GM19043 (cell line): ENCODE results near the gene SPOCK1.
A peak's percentile ranks its signal among the peaks of the same experiment; 100 is the strongest.
"Not testable (repeated sequence)": the region's sequence is repeated elsewhere in the genome, so short reads cannot be mapped to it uniquely, and the experiment has no call there.

Experiments used
- ATAC-seq: cut with Tn5 transposase; IDR thresholded peaks from one replicate; pipeline ENCODE4 v1.9.1; 2021; ENCODE audit warnings: low read depth; ENCODE audit not compliant: unreplicated experiment

Gene SPOCK1

DNA sequence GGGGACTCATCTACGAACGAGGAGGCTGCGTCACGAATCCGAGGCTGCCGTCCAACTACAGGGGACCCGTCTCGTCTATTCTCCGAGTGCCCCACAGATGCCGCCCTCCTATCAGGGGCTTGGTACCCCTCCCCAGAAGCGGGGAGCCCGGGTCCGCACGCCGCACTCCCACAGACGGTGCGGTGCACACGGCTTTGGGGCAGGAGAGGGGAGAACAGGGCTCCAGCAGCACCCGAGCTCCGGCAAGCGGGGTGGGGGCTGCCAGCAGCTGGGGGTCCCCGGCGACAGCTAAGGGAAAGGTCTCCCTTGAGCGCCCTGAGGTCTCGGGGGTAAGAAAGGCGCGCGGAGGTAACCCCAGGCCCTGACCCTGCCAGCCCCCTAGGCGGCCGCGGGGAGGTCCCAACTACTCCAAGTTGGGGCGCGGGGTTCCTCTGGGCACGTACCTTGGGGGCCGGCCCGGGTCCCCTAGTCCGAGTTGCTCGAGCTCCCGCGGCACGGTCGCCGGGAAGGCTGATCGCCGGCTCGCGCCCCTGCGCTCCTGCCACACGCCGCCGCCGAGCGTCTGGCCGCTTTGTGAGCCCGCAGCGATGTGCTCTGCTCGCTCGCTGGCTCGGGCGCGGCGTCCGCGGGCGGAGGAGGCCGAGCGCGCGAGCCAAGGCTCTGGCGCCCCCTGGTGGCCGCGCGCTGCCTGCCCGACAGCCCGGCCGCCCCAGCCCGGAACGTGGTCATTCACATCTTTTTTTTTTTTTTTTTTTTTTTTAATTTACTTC lies at the start of gene SPOCK1:
Gene SPOCK1, minus strand, starts transcription at position 591 of the 770 bp plus-strand sequence.
- ATAC-seq = peak; percentile 89

- no peak for ATAC-seq
Measured at GRCh38 chr5:137545956-137546355, 46.8 kb upstream of the SPOCK1 start.

- ATAC-seq = not testable (repeated sequence)
Measured at GRCh38 chr5:137535449-137535848, 36.3 kb upstream of the SPOCK1 start.

GRCh38 chr5:137533963-137534362 lies 34.8 kb upstream of the SPOCK1 start:
- no peak for ATAC-seq

DNA sequence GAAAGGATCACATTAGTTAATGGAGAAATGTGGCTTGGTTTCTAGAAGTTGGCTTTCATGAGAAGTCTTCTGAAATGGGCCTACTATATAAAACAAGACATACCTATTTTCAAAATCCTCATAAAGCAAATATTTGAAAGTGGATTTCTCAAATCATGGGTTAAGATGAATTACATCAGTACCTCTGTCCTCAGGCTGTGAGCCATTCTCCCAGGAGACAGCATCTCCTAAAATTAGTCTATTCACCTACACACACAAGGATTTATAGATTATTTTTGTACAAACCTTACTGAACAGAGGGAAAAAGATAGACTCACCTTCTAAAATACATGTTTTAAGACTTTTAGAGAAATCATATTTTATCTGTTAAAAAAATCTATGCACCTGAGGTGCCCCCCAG lies 32.1 kb upstream of the SPOCK1 start:
- ATAC-seq = no peak

- ATAC-seq = no peak
Measured at GRCh38 chr5:137521246-137521645, 22.1 kb upstream of the SPOCK1 start.

DNA sequence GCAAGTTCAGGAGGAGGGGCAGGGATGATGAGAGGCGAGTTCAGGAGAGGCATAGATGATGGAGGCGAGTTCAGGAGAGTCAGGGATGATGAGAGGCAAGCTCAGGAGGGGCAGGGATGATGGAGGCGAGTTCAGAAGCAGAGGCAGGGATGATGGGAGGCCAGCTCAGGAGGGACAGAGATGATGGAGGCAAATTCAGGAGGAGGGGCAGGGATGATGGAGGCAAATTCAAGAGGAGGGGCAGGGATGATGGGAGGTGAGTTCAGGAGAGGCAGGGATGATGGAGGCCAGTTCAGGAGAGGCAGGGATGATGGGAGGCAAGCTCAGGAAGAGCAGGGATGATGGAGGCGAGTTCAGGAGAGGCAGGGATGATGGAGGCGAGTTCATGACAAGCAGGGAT lies 17.8 kb upstream of the SPOCK1 start:
- ATAC-seq = no peak

- ATAC-seq = no peak
Measured at GRCh38 chr5:137516251-137516797, 17.2 kb upstream of the SPOCK1 start.

DNA sequence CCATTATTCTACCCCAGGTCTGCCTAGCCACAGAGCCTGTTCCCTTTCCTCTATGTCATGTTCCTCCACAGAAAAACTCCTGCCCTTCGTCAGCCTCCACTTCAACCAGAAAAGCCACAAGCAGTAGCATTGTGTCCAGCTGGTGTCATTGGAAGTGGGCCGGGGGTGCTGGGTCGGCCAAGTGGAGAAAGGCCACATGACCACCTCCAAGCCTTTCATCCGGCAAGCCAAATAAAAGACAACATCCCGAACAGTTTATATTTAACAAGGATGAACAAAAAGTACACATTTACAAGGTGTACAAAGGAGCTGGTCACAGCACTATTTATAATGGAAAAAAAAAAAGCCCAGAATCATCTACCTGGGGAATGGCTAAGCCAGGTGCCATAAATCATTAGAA lies 16.1 kb upstream of the SPOCK1 start:
- ATAC-seq = no peak

DNA sequence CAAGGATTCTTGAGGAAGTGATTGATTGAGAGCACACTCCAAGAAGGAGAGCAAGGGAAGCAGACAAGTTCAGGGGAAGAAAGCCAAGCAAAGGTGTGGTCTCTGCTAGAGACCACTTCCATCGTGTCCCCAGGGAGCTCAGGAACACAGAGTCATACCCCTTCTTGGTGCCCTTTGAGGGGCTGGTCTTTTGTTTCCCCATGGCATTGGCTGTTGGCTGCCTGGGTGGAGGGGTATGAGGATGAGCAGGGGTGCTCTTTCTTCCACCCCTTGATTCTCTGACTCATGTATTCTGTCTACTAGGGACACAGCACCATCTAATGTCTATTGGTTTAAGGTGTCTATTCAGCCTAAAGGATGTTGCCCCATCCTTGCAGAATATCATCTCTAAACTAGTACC lies 11.5 kb upstream of the SPOCK1 start:
- no peak for ATAC-seq

GRCh38 chr5:137507150-137507549 lies 8.0 kb upstream of the SPOCK1 start:
- no peak for ATAC-seq

DNA sequence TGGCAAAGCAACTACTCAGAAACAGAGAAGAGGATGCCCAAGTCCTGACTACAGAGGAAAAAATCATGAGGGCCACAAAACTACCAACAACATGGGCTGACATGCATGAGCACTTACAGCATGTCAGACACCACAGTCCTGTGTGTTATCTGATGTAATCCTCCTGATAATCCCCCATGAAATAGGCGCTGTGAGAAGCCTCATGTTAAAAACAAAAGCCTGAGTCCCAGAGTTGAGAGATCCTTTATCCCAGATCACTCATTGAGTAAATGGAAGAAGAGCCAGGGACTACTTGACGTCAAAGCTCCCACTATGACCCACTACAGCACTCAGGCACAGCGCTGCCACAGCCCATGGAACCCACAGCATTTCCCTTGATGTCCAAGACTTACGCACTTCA lies 7.2 kb upstream of the SPOCK1 start:
- no peak for ATAC-seq

- ATAC-seq = no peak
Measured at GRCh38 chr5:137504916-137505315, 5.8 kb upstream of the SPOCK1 start.

DNA sequence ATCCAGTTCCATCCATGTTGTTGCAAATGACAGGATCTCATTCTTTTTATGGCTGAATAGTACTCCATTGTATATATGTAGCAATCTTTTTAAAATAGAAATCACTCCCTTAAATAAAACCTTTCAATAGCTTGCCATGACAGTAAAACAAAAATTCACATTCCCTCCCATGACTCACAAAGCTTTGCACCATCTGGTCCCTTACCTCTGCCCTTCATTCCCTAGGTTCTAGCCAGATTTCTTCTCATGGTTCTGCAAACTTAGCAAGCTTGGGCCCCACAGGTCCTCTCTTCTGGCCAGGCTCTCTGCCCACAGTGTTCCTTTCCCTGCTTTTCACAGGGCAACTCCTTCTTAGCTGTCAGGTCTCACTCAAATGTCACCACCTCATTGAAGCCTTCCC lies 4.3 kb upstream of the SPOCK1 start:
- ATAC-seq = no peak

- ATAC-seq = no peak
Measured at GRCh38 chr5:137502632-137503031, 3.5 kb upstream of the SPOCK1 start.

- no peak for ATAC-seq
Measured at GRCh38 chr5:137501846-137502406, 2.8 kb upstream of the SPOCK1 start.

- no peak for ATAC-seq
Measured at GRCh38 chr5:137501226-137501625, 2.1 kb upstream of the SPOCK1 start.

DNA sequence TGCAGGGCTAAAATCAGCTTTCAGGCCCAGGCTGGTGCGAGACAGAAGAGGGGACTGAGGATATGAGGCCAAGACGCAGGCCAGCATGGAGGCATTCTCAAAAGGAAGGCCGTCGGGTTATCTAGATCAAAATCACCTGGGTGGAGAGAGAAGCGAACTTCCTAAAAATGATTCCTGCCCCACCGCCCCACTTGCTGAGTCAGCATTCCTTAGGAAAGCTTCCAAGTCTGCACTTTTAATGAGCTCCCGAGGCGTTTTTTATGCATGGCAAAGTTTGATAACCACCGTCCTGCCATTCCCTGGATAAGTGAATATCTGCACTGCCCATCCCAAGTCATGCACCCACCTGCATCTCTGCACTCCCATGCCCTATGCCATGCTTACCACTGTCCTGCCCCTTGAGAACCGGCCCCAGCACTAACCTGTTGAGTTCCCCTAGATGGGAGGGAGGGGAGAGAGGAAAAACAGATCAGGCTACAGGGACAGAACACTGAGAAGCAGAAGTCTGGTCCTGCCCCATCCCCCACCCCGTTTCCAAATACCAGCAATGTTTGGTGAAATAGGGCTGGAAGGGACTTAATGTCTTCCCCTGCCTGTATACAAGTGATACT lies 1.6 kb upstream of the SPOCK1 start:
- no peak for ATAC-seq

GRCh38 chr5:137499506-137499847 lies 351 bp upstream of the SPOCK1 start:
- ATAC-seq = not testable (repeated sequence)

- no peak for ATAC-seq
Measured at GRCh38 chr5:137498301-137498735, 808 bp downstream of the SPOCK1 start.

GRCh38 chr5:137497396-137498290 lies 1.5 kb downstream of the SPOCK1 start:
- no peak for ATAC-seq
